Amygdala (tissue), 56 donors: Measurements from ENCODE around the gene MSX1.

ENCODE experiments used
- DNase-seq, 56 donors: peaks; one replicate each; lab custom pipeline; 2025; lab: John Stamatoyannopoulos, UW

Gene MSX1

DNA sequence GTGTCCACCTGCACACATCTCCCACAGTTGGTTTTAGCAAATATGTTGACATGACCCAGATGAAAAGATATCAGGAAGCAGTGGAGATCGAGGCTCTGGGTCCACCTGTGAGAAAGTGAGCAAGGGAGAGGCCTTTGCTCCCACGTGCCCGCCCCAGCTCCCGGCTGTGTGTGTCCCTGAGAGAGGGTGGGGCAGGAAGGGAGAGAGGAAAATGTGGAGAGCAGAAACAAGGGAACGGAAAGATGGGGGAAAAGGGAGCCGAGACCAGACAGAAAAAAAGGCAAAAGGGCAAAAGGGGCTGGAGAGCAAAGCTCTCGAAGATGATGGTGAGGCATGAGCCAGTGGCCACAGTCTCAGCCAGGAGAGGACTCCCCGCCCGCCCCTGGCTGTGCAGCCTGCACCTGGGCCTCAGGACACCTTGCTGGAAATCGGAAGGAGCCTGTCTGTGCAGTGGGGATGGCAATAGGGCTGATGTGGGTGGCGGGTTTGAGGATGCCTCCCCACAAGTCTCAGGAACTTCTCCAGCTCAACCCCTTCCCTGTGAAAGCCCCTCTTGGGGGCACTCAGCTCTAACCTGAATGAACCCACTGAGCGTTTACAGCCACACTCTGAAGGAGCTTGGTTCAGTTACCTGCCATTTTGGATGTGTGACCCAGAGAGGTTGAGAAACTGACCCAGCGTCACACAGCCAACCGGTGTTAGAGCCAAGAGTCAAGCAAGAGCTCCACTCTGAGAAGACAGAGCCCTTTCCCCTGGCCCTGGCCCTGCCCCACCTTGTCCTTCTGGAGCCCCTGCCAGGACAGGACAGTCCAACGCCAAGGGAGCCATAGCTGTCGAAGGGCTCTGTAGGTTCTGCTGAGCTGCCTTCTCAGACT is 20.3 kb upstream of the MSX1 start:
- peak in 5 of 56 donors; percentile 29 to 57 (median 43) for DNase-seq

DNA sequence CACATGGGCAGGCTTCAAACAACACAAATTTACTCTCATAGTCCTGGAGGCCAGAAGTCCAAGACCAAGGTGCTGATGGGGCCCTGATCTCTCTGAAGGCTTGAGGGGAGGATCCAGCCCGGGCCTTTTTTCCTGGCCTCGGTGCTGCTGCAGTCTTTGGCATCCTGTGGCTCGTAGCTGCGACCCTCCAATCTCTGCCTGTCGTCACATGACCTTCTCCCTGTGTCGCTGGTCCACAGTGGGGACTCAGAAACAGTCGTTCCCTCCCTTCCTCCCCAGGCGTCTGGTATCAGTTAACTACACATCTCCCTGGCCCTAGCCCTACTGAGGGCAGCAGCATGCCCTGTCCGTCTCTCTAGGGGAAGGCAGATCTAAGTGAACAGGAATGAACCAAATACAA is 19.1 kb upstream of the MSX1 start:
- no peak for DNase-seq

DNA sequence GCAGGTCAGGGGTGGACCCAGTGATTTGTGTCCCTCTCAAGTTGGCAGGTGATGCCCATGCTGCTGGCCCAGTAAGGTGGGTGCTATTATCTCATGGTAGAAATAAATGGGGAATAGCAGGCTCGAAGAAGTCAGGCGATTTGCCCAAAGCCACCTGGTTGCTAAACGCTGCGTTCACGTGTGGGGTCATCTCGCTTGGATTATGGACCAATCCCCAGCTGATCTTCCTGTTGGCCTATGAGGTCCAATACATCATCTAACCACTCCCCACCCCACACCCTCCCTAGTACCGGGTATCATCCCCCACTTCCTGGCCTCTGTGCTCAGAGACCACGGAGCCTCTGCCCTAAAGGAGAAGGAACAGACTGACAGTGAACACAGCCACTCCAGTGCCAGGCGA is 18.3 kb upstream of the MSX1 start:
- DNase-seq: no peak

DNA sequence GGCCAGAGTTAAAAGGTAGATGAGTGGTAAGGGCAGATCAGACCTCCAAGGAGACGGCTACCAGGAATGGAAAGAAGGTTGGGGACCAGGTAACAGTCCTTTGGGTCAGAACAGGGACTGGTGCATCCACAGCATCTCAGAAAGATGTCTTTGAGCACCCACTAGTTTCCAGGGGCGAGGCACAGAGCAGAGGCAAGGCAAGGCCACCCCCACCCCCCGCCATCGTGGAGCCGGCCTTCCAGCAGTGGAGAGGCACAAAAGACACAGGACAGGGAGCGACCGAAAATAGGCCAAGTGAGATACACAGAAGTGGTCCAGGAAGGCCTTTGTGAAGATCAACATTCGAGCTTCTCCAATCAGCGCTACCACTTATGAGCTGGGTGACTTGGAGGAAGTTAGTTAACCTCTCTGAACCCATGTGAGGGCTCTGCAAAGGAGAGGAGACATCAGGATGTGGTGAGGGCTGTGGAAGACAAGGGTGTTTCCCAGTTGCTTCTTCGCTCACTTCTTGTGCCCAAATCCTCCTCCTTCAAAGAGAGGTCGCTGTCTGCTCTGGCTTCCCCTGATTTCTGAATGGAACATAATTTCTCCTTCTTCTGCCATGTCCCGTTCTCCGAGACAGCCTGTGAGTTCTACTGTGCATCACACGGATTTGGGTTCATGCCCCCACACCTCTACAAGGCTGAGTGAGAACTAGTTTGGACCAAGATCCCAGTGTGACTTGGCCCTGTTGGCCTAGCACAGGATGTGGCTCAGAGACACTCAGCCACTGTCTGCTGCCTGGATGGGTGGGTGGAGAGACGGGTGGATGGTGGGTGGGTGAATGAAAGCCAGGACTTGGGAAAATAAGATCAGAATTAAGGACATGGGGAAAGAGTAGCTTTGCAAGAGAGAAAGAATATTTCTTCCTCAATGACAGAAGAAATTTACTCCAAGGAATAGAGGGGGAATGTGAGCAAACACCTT is 16.7 kb upstream of the MSX1 start:
- DNase-seq: no peak

DNA sequence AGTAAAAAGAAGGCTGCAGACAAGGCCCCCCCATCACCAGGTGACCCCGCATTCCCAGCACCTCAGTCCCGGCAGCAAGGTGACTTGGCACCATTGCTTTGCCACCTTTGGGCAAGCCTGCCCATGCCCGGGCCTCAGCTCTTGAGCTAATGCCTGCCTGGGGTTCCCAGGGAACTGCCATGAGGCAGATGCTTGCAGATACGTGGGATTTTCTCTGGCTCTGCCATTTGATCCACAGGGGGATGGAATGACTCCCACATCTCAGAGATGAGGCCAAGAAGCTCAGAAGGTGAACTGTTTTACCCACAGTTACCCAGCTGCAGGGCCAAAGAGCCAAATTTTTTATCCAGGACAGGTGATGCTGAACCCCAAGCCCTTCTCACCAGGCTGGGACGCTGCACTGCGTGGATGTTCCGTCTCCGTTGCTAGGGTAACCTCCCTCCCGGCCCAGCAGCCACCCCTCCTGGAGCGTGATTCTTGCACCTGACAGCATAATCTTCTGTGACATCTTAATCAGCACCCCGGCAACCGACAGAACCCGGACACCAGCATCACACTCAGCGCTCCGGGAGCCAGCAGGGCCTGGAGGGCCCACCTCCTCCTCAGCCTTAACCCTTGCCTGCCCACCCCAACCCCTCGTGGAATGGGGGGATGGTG is 15.7 kb upstream of the MSX1 start:
- DNase-seq: peak in 4 of 56 donors; percentile 13 to 44 (median 26)

DNA sequence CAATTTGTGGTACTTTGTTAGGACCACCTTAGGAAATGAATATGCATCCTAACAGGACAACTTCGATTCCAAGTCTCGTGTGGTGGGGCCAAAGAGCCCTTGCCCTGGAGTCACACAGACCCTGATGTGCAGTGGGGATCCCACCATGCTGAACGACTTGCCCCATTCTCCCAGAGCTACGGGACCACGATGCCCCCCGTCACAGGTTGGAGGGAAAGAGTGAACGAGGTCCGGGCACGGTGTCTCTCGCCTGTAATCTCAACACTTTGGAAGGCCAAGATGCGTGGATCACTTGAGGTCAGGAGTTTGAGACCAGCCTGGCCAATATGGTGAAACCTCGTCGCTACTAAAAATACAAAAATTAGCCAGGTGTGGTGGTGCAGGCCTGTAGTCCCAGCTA is 14.4 kb upstream of the MSX1 start:
- no peak for DNase-seq

DNA sequence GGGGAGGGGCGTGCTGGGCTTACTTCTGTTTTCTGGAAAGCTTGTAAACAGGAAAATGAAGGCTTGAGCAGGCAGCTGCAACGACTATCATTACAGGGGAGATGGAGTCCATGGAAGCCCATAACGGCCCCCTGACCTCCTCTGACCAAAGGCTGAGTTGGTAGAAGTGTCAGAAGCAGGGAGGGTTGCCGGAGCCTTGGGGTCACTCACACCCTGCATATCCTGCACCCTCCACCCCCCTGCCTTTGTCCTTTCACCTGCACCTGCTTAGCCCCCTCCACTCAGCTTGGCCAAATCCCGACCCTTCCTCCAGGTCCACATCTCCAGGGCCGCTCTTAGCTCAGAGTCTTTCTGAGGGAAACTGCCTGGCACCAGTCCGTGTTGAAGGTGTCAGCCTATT is 12.5 kb upstream of the MSX1 start:
- DNase-seq: no peak

DNA sequence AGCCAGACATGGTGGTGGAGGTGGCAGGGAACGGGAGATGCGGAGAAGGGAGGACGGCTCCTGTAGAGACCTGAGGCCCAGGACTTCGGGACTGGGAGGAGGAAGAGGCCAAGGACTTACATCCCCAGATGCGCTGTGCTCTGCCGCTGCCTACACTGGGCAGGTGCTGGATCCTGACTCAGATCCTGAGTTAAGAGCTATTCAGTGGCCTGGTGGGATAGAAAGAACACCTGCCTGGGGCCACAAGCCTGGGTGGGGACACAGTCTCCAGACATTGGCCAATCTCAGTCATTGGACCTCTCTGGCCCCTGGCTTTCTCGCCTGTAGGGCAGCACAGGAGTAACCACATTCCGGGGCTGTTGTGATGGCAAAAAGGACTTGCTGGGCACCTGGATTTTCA is 10.9 kb upstream of the MSX1 start:
- DNase-seq: no peak

DNA sequence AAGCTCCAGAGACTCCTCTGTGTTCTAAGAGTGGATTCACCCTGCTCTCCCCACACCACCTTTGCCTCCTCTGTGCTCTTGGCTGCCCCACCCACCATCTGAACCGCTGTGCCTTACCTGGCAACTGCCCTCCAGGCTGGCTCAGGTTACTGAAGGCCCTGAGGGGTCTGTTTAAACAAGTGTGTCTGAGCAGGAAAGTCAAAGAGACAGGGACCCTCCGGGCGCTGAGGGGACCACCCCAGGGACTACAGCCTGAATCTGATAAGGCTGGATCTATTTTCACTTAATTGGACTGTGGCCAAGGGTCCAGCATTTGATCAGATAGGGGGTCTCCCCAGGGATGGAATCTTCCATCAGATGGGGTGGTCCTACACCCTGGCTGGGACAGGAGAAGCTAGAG is 10.4 kb upstream of the MSX1 start:
- no peak for DNase-seq

DNA sequence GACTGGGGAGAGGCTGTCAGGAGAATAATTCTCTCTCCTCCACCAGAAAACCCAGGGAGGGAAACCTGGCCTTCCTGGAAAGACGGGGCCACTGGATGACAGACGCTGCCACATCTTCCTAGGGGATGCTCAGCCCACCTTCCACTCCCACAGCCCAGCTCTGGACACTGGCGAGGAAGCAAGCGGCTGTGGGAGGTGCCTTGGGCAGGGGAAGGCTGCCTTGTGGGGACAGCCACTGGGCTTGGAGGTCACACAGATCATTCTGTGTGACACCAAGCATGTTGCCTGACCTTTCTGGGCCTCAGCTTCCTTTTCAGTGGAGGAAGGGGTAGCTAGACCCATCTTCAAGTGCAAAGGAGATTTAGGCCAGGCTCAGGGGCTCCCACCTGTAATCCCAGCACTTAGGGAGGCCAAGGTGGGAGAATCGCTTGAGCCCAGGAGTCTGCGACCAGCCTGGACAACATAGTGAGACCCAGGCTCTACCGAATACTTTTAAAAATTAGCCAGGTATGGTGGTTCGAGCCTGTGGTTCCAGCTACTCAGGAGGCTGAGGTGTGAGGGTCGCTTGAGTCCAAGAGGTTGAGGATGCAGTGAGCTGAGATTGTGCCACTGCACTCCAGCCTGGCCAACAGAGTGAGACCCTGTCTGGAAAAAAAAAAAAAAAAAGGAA is 9.8 kb upstream of the MSX1 start:
- no peak for DNase-seq

DNA sequence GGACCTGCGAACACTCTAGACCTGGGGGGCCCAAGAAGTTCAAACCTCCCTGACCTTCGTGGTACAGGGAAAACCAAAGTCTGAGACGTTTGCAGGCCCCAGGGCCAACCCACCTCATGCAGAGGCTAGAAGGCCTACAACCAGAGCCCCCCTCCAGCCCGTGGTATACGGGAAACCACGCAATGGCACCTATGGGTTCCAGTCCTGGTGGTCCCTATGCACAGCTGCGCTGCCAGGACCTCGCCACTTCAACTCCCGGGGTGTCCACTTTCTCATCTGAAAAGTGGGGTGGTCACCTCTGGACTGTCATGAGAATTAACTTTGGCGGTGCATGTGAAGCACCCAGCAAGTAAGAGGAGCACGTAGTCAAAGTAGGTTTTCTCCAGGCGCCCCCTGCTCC is 8.4 kb upstream of the MSX1 start:
- DNase-seq: no peak

DNA sequence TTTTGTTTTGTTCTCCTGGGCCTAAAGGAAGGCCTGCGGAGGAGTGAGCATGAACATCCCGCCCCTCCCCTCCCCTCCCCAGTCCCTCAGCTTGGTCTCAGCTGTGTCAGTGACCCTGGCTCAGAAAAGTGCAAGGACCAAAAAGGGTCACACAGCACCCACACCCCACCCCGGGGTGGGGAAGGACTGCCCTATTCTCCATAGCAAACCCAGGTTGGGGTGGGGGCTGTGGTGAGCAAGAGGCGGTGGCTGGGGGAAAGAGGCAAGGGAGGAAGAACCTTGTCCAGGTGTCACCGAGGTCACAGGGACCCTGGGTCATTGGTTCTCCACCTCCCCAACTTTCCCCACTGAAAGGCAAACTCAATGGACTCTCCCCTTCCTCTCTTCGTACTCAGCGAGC is 7.6 kb upstream of the MSX1 start:
- DNase-seq: no peak

DNA sequence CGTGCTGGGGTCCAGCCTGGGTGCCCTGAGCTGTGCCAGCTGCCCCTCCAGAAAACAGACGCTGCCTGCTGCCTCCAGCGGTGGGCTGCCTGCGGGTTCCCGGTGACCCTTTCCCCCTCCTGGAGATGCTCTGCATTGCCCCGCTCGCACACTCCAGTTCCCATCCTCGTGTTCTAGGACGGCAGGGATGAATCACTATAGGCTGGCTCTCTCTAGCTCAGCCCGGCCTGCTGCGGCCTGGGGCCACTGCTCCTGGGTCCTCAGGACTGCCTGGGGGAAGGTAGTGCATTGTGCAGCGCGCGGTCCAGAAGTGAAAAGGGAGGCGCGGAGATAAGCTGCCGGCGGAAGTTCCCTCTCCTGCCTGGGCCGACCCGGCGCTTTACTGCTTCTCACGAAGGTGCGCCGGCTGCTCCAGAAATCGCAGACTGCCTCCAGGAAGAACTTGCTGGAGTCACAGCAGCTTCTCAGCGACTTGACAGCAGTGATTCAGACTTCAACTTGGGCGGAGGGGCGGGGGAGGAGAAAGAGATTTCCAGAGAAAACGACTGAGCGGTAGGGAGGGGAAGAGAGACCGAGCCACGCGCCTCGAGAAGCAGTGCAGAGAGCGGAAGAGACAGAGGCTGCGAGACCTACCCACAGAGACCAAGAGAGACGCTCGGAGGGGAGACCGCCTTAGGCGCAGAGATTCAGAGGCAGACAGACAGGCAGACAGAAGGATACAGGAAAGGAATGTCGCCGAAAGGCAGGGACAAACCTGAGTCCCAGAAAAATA is 6.7 kb upstream of the MSX1 start:
- peak in 4 of 56 donors; percentile 8 to 22 (median 15) for DNase-seq

DNA sequence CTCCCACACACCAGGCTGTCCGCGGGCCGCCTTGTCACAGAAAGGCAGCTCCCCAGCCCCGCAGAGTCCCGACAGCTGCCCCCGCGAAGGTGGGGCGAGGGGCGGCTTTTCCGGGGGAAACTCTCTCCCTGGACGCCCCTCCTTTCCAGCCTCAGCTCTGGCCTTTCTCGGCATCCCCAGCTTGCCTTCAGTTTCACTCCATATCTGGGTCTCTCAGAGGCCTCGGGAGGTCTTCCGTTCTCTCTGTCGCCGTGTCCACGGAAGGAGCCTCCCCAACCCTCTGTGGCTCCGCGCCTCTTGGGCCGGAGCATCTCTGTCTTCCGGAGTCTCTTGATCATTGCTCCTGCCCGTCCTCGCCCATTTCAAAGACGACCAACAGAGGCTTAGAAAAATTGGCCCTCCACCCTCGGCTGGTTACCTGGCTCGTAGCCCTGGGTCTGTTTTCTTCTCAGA is 6.1 kb upstream of the MSX1 start:
- no peak for DNase-seq

DNA sequence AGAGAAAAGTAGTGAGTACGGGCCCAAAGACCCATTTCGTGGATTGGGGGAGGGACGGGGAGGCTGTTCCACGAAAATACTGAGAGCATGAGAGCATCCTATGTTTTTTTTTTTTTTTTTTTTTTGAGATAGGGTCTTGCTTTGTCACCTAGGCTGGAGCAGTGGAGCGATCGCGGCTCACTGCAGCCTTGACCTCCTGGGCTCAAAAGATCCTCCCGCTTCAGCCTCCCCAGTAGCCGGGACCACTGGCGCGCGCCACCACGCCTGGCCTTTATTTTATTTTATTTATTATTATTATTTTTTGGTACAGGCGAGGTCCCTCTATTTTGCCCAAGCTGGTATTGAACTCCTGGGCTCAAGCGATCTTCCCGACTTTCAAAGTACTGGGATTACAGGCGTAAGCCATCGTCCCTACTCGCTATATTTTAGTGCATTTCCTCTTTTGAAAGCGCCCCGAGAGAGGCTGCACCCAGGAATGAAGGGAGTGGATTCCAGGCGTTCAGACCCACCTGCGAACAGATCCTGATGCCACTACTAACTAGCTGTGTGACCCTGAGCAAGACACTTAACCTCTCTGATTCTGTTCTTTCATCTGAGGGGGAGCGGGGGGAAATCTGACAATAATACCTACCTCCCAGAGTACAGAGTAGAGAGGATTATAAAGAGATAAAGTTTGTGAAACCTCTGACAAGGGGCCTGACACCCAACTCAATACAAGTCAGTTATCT is 5.4 kb upstream of the MSX1 start:
- DNase-seq: no peak

DNA sequence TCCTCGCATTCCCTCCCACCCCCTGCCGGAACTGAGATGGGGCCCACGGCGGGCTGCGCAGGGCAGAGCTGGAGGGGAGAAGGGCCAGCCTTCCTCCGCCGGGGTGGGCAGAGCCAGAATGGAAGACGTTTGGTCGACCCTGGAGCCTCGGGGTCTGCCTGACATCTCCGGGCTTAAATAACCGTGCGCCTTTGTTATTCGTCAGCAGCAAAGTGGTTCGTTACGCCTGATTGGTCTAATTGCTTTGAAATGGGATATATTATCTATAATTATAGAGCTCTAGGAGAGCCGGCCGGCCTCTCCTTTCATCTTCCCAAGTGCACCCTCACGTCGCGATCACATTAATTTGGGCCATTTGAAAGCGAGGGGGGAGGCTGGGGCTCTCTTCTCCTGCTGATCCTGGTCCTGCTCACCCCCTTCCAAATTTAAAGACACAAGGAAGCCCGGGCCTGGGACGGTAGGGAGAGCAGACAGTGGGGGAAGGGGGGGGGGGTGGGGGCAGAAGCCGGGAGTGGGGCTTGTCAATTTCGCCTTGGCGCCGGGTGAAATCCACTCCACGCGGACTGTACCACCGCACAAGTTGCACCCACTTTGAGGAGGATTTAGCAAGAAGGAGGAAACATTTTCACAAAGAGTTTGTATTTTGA is 4.7 kb upstream of the MSX1 start:
- no peak for DNase-seq

DNA sequence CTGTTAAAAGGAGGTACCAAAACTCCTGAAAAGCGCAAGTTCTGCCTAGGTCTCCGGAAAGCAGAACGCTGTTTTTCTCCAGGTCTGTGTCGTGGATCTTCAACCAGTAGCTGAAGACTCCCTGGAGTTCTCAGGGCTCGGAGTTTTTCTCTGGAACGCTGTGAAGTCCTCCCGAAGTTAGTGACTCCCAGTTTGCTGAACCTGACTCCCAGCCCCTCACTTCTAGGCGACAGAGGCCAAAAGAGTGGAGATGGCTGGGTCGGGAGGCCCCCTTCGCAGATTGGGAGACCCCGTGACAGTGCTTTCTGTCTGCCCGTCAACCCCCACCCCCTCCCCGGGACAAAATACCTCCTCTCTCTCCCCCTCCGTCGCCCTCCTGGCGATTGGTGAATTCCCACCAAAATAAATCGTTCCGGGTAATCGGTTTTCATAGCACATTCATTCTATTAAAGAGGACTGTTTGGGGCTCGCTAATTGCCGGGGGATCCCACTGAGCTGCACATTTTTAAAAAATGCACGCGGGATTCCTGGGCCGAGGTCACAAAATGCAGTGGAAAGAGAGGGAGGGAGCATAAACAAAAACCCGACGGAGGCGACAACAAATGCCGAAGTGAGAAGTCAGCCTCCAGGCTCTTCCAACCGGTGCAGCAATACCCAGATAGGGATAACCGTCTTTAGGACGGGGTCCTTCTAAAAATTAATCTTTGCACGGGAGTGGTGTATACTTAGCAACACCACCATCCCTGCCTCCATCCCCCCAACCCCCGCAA is 4.0 kb upstream of the MSX1 start:
- no peak for DNase-seq
